Measurements from ENCODE around the gene ATG9B.
"Not testable (repeated sequence)": the region's sequence is repeated elsewhere in the genome, so short reads cannot be mapped to it uniquely, and the experiment has no call there.

ATG9B gene

DNA sequence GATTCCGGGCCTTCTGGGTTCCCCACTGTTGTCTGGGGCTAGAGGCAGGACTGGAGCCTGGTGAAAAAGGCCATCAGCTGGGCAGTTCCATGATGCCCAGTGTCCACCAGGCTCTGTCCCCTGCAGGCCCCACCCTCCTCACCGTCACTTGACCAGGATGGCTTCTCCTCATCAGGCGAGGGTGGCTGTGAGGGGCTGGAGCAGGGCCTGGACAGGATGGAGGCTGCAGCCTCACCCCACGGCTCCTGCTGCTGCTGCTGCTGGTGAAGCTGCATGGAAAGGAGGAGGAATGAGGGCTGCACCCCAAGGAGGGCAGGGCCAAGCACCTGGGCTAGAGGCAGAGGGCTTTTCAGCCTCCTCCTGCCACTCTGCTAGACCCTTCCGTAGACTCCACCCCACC lies 8.3 kb downstream of the ATG9B start:
- no peak for DNase-seq

DNA sequence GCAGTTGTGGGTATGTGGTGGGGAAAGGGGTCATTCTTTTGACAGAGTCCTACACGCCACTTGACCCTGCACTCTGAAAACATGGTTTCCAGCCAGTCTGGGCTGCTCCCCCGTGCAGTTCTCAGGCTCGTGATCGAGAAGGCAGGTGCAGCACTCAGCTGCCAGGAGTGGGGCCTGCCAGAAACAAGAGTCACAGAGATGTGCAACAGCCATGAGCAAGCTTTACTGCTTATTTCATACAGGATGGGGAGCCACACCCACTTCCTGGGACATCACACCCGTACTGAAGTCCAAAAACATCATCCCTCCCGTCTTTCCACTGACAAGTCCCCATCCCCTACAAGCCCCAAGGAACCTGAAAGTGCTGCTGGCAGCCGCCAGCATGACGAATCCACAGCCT lies 9.3 kb downstream of the ATG9B start:
- DNase-seq, result no peak

DNA sequence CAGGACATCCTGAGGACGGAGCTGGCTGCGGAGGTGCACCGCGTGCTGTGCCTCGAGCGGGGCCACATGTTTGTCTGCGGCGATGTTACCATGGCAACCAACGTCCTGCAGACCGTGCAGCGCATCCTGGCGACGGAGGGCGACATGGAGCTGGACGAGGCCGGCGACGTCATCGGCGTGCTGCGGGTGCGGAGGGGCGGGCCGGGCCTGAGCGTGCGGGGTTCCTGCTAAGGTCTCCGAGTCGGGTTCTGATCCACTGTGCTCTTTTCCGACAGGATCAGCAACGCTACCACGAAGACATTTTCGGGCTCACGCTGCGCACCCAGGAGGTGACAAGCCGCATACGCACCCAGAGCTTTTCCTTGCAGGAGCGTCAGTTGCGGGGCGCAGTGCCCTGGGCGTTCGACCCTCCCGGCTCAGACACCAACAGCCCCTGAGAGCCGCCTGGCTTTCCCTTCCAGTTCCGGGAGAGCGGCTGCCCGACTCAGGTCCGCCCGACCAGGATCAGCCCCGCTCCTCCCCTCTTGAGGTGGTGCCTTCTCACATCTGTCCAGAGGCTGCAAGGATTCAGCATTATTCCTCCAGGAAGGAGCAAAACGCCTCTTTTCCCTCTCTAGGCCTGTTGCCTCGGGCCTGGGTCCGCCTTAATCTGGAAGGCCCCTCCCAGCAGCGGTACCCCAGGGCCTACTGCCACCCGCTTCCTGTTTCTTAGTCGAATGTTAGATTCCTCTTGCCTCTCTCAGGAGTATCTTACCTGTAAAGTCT lies 10.4 kb downstream of the ATG9B start:
- DNase-seq, result peak in 2 of 3 experiments; percentile 93 to 97

DNA sequence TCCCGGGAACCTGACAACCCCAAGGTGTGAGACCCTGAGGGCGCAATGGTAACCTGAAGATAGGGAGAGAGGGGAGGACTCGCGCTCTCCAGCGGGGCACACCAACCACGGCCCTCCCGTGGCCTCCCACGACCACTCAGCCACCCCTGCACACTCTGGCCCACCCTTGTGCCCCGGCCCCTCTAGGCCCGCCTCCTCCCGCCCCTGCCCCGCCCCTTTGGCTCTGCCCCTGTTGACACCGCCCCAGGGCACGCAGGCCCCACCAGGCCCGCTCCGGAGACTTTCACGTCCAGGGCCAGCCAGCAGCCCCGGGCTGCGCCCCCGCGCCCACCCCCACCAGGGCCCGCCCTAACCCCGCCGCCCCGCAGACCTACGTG lies 10.9 kb downstream of the ATG9B start:
- DNase-seq, result peak in 1 of 3 experiments; percentile 88

DNA sequence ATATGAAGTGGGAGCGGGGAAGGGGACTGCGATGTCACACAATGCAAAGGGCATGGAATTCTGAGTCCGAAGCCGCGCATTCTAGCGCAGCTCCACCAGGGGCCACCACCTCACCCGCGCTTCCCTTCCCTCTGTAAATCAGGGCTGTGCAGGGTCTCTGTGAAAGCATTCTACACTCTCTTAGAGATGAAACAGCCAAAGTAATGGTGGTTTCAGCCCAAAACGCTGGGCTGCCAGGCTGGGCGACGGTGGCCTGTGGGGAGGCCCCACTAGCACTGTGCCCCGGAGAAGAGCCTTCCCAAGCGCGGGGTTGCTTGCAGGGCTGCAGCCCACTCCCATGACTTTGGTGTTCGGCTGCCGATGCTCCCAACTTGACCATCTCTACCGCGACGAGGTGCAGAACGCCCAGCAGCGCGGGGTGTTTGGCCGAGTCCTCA lies 11.4 kb downstream of the ATG9B start:
- DNase-seq, result peak; percentile 17 to 82 (median 71)

DNA sequence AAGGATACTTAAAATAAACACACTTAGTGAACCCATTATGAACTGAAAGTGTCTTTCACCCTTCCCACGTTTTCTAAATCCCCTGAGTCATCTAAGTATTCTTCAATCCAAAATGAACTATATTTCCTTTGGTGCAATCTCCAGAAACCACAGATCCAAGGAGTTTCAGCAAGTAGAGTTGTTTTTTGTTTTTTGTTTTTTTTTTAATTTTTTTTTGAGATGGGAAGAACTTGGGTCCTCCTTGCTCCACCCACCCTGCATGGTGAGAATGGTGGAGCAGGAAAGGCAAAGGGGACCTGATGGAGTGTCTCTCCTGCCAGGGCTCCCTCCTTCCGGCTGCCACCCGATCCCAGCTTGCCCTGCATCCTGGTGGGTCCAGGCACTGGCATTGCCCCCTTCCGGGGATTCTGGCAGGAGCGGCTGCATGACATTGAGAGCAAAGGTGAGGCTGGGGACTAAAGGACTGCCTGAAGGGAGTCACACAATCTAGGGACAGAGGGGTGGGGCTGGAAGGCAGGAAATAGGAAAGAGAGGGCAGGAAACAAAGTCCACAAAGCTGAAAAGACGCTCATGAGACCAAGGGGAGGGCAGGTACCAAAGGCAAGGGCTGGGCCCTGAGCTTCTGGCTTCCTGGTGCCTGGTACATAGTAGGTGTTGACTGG lies 12.1 kb downstream of the ATG9B start:
- DNase-seq, result no peak

DNA sequence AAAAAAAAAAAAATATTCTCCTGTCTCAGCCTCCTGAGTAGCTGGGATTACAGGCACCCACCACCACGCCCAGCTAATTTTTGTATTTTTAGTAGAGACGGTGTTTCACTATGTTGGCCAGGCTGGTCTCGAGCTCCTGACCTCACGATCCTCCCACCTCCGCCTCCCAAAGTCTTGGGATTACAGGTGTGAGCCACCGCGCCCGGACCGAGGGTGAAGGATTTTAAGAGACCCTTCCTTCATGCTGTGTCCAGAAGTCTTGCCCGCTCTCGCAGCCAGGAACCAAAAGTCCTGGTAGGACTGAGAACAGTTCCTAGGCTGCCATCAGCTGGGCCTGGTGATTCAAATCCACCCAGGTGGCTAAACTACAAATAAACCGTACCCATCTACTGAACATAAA lies 12.7 kb downstream of the ATG9B start:
- DNase-seq, result not testable (repeated sequence)

DNA sequence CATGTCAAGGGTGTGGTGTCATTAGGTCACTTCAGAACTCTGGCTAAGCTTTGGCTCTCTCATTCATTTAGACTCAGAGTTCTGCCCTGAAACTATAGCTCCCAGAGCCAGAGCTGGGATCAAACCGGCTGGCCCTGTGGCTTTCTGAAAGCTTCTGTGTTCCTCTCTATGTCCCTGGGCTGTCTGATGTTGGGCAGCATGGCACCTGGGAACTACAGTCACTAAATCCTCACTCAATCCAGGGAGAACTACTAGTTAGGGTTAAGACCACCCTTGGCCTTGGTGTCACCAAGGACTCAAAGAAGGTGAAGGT lies 13.2 kb downstream of the ATG9B start:
- DNase-seq, result no peak

DNA sequence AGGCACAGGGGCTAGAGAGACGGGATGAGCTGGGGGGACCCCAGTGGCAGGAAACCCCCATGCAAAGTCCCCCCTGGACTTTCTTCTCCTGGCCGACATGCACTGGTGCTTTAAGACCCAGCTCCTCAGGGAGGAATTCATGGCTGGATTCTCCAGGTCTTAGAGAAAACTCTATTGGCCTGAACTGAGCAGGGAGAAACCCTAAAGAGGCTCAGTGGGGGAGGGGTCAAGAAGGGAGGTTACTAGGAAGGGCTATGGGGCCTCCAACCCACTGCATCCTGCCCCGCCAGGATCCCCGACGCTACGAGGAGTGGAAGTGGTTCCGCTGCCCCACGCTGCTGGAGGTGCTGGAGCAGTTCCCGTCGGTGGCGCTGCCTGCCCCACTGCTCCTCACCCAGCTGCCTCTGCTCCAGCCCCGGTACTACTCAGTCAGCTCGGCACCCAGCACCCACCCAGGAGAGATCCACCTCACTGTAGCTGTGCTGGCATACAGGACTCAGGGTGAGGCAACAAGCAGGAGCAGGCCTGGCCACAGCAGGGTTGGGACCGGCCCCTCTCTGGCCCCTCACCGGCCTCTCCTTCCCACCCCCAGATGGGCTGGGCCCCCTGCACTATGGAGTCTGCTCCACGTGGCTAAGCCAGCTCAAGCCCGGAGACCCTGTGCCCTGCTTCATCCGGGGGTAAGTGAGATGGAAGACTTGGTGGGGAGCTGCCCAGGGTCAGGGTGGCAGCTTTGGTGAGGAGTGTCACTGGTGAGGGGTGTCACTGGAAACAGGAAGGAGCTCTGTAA lies 13.8 kb downstream of the ATG9B start:
- DNase-seq, result no peak

DNA sequence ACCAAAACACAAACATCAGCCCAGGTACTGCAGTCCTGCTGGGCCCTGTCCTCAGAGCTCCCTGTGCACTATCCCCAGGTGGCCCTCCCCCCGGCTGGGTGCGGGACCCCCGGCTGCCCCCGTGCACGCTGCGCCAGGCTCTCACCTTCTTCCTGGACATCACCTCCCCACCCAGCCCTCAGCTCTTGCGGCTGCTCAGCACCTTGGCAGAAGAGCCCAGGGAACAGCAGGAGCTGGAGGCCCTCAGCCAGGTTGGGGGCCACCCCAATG lies 14.3 kb downstream of the ATG9B start:
- no peak for DNase-seq

DNA sequence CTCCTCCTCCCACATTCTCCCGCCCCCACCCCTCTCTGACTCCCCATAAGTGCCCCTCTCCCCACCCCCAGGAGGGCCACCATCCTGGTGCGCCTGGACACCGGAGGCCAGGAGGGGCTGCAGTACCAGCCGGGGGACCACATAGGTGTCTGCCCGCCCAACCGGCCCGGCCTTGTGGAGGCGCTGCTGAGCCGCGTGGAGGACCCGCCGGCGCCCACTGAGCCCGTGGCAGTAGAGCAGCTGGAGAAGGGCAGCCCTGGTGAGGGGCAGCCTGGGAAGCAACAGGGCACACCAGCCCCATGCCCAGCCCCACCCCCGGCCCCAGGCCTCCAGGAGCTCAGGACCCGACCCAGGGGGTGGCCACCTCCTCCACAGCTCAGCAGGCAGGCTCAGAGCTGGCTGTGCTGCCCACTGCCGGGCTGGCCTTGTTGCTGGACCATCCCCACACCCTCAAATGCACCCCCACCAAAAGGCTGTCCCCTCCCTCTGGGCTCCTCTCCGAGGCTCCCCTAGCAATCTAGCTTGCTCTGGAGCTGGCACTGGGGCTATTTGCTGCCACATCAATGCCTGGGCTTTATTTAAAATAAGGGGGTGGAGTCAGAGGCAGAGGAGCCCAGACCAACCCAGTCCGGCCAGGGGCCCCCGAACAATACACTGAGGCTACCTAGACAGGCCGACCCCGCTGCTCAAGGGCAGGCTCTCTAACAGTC lies 14.8 kb downstream of the ATG9B start:
- no peak for DNase-seq

DNA sequence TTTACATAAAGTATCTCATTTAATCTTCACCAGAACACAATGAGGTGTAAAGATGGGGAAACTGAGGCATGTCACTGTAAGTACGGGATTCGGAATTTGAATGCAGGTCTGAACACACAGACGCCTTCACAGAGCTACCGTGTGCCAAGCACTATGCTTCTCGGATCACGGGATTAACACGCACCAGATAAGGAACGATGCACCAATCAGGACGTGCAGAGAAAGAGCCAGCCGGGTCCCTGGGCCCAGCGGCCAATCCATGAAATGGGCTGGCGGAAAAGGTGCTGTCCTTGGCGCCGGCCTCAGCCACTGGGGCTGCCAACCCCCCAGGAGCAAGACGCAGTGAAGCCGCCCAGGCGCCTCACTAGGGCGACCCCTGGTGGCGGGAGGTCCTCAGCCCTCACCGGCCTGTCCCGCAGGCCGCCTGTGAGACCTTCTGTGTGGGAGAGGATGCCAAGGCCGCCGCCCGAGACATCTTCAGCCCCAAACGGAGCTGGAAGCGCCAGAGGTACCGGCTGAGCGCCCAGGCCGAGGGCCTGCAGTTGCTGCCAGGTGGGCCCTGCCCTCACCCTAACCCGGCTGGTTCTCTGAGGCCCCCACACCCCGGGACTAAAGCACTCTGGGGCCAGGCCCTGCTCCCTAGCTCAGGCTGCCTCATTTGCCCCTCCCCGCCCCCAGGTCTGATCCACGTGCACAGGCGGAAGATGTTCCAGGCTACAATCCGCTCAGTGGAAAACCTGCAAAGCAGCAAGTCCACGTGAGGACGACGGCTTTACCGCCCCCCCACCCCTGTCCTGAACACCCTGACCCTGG lies 15.6 kb downstream of the ATG9B start:
- no peak for DNase-seq

DNA sequence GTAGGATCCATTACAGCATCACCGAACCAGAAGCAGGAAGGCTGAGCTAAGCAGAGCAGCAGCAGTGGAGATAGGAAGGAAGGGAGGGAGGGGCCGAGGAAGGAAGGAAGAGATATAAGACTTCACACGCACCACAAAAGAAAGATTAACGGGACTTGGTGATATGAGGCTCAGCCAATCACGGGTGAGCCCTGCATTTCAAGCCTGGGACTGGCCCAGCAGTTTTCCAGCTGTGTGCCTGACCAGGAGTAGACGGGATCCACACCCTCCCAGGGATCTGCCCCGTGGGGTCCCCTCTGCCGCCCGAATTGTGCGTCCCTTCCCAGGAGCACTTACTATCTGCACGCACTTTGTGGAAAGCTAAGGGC lies 16.2 kb downstream of the ATG9B start:
- DNase-seq, result no peak

DNA sequence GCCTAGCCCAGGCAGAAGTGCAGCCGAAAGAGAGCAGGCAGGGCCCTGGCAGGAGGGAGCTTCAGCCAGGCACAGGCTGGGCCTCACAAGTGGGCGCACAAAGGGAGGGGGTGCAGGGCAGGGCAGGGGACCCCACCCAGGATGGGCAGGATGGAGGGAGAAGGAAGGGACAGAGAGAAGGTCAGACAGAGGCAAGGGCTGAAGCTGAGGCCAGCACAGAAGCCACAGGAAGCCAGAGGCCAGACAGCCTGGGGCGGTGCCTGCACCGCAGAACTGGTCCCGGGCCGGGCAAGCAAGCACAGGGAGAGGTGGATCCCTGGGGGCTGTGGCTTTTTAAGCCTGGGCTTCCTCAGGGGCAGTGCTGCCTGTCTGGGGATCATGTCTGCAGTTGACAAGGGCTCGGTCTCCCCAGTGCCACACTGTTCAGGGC lies 16.8 kb downstream of the ATG9B start:
- no peak for DNase-seq

DNA sequence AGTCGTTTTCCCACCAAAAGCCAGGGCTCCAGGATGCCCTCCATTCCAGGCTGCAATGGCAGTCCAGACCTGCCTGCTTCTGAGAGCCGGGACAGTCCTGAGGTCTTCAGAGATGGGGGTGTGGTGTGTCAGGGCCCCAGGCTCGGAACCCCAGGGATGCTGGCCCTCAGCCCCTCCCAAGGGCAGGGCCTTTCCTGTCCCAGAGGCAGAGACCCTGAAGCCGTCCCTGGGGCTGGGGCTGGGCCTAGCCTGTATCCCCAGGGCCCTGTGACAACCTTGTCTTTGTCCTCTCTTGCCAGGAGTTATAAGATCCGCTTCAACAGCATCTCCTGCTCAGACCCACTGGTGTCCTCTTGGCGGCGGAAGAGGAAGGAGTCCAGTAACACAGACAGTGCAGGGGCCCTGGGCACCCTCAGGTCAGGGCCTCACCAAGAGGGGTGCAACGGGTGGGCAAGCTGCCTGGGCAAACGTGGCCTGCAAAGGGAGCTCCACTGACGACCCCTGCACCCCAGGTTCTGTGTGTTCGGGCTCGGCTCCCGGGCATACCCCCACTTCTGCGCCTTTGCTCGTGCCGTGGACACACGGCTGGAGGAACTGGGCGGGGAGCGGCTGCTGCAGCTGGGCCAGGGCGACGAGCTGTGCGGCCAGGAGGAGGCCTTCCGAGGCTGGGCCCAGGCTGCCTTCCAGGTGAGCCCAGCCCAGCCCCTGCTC lies 17.5 kb downstream of the ATG9B start:
- no peak for DNase-seq

DNA sequence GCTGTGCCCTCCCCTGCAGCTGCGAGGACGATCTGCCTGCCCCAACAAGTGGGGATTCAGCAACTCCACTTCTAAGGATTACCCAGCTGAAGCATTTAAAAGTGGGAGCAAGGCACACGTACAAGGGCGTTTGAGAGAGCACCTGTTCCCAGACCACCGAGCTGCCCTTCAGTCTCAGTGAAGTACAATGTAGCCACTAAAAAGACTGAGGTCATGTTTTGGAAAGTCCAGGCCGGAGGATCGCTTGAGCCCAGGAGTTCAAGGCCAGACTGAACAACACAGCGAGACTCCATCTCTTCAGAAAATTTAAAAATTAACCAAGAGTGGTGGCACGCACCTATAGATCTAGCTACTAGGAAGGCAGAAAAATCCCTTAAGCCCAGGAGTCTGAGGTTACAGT lies 18.7 kb downstream of the ATG9B start:
- DNase-seq, result no peak

DNA sequence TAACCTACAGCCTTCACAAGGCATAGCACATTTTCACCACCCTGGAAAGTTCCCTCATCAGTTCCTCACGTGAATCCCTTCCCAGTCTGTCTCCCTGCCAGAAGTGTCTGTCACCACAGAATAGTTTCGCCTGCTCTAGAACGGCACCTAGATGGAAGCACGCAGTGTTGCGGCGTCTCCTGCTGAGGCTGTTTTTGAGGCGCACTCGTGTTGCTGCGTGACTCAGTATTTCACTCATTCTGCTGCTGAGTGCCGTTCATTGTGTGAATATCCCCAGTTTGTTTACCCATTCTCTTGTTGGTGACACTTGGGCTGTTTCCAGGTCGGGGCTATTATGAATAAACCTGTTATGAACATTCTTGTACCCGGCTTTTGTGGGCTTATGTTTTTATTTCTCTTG lies 20.7 kb downstream of the ATG9B start:
- DNase-seq, result peak in 2 of 3 experiments; percentile 39 to 62

DNA sequence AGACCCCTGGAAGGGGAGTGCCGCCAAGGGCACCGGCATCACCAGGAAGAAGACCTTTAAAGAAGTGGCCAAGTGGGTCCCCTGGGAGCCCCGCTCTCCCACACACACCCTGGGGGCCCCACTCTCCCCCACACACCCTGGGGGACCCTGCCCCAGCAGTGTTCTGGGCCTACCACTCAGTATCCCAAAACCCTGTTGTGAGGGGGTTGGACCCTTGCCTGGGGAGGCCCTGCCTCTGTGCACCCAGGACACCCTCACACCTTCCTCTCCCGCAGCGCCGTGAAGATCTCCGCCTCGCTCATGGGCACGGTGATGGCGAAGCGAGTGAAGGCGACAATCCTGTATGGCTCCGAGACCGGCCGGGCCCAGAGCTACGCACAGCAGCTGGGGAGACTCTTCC lies 22.7 kb downstream of the ATG9B start:
- DNase-seq, result no peak

DNA sequence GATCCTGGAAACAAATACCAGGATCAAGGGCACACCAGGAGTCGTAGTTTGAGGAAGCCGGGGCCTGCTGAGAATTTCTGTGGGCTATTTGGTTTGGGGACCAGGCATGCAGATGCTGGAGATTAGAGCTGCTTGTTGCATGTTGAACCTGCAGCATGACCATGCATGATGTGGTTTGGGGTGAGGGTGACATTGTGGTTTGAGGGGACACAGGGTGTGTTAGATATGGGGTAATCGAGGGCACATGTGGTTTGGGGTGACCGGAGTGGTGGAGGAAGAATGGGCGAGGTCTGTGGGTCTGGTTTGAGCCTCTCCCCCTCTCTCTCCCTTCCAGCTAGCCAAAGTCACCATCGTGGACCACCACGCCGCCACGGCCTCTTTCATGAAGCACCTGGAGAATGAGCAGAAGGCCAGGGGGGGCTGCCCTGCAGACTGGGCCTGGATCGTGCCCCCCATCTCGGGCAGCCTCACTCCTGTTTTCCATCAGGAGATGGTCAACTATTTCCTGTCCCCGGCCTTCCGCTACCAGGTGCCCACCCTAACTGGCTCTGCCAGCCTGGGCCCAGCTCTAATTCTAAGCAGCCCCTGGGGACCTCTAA lies 23.3 kb downstream of the ATG9B start:
- DNase-seq, result no peak

DNA sequence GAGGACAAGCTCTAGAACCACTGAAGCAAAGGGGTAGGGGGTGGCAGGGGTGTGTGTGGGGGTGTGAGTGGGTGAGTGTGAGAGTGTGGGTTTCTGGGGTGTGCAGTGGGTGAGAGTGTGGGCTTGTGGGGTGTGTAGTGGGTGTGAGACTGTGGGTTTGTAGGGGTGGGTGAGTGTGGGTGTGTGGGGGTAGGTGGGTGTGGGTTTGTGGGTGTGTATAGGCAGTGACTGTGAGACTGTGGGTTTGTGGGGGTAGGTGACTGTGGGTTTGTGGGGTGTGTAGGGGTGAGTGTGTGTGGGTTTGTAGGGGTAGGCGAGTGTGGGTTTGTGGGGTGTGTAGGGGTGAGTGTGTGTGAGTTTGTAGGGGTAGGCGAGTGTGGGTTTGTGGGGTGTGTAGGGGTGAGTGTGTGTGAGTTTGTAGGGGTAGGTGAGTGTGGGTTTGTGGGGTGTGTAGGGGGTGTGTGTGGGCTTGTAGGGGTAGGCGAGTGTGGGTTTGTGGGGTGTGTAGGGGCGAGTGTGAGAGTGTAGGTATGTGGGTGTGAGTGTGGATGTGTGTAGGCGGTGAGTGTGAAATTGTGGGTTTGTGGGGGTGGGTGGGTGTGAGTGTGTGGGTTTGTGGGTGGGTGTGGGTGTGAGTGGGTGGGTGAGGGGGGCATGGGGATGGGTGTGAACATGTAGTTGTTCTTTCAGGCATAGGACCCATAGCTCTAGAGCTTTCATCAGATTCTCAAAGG lies 24.6 kb downstream of the ATG9B start:
- DNase-seq, result no peak

DNA sequence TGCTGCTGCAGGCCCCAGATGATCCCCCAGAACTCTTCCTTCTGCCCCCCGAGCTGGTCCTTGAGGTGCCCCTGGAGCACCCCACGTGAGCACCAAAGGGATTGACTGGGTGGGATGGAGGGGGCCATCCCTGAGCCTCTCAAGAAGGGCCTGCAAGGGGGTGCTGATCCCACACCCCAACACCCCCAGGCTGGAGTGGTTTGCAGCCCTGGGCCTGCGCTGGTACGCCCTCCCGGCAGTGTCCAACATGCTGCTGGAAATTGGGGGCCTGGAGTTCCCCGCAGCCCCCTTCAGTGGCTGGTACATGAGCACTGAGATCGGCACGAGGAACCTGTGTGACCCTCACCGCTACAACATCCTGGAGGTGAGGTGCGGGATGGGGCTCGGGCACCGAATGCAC lies 25.3 kb downstream of the ATG9B start:
- DNase-seq, result no peak

Measured in NCI-H1417 (cell line).